ENCODE data around the gene DPH2.
A peak's percentile ranks its signal among the peaks of the same experiment; 100 is the strongest.

The DPH2 gene

DNA sequence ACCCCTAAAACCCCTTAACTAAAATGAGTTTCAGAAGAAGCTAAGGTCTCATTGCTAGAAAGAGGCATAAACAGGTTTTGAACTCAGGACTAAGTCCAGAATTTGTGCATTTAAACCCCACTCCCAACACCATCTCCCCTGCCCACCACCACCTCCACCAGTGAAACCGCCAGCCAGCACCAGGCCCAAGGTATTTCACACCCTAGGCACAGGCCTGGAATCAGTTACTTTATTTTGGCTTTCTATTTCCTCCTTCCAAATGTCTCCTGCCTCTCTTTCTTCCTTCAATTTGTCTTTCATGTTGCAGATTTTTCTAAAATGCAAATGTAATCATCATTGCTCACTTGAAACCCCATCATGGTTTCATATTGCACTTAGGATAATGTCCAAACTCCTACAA is 24.9 kb upstream of the DPH2 start:
- DNase-seq (ENCODE audit: low read depth in 2 of 2): no peak

DNA sequence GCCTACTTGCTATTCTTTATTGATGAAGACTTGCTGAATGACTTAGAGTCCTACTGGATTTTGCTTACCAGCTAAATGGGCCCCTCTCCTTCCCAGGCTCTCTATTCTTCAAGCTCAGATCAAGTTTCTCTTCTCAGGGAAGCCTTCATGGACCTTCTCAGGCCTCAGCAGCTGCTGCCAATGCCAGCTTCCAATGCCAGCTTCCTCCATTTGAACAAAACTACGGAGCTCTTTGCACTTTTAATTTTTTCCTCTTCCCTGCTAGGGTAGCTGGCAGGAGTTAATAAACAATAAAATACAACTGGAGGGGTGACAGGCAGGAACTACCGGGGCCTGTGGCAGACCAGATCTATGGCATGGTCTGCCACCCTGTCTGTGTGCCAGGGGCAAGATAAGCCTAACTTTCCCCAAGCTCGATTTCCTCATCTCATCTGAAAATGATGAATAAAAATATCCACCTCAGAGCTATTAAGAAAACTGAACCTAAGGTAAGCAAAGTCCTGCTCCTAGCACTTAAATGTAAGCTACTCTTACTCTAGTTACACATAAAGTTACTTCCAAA is 24.1 kb upstream of the DPH2 start:
- DNase-seq (ENCODE audit: low read depth in 2 of 2): no peak

DNA sequence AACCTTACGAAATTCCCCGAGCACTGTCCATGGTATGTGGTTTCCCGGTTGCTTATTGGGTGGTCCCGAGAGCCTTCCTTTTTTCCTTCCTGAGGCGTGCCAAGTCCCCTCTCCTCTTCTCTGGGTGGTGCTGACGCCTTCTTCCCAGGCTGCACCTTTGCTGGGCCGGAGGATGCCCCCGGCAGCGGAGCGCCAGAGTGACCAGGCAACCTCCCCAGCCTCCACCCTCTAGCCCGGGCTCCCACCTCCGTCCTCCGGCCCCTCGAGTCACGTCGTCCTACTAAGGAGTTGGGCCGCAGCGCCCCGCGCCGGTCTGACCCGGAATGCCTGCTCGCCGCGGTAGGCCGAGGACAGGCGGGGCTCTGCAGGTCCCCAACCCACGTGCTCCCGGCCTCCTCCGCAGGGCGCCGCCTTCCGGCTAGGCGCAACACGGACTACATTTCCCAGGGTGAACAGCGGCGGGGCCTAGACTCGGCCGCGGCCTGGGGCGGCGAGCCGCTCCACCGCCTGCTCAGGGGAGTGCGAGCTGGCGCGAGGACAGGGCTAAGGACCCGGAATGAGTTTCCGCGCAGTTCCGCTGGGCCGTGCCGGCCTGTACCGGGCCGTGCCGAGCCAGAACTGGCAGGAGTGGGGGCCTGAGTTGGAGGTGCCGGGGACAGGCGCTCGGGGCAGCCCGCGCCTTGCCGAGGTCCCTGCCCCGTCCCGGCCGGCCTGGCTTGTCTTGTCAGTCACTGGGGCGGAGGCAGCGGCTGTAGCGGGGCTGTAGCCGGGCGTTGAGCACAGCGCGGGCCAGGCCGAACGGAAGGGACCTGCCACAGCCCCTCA is 23.4 kb upstream of the DPH2 start, which contains the start of gene IPO13:
Gene IPO13 (plus strand): TSS at position 715 of the 825 bp plus-strand sequence. CDS start 651 bp downstream, outside the sequence.
- peak; percentile 88 to 91 for DNase-seq (ENCODE audit: low read depth in 2 of 2)

DNA sequence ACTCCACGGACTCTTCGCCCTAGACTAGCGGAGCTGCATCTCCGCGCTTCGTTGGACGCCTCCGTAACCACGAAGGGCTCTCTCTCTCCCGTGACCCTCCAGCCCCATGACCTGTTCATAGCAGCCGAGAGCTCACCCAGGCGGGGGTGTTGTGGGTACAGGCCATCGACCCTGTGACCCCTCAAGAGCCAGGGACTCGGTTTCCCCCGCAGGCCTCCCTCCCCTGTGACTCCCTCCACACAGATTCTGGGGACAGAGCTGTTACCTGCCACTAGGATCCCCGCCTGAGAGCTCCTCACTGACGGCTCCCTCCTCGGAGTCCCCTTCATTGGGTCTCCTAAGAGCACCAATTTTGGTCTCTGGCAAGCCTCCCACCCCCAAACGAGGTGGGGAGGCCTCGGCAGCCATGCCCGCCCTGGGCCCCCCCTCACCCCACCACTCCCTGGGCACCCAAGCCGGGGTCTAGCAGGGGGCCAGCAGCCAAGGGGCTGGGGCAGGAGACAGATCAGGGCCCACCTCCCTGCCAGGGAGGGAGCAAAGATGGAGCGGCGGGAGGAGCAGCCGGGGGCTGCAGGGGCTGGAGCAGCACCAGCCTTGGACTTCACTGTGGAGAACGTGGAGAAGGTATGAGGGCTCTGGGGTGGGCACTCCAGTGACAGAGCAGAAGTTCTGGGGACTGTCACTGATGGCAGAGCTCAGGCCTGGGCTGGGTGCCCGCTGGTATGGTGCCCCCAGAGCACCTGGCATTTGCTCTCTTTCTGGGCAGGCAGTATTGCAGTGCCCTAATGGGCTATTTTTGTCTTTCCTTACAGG is 22.5 kb upstream of the DPH2 start:
- DNase-seq (ENCODE audit: low read depth in 2 of 2): no peak

DNA sequence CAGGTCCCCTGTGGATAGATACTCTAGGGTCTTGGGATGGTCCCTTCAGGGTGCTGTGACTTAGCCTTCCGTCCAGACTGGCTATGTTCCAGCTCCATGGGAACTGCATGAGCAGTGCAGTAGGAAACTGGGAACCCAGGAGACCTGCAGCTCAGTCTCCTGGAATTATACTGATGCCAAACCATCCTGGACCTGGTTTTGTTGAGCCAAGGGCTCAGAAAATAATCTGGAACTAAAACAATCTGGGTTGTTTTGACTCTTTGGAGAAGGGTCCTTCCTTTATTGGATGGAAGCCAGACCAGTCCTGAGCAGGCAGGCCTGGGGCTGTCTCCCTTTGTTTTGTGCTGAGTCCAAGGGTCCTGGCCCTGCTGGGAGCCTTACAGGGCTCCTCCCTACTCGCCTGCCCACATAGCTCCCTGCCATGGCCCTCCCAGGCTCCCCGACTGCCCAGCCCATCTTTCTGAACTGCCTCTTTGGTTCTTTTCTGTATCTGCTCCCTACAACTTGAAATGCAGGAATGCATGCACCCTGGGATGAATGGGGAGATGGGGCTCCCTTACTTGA is 21.9 kb upstream of the DPH2 start:
- DNase-seq (ENCODE audit: low read depth in 2 of 2): no peak

DNA sequence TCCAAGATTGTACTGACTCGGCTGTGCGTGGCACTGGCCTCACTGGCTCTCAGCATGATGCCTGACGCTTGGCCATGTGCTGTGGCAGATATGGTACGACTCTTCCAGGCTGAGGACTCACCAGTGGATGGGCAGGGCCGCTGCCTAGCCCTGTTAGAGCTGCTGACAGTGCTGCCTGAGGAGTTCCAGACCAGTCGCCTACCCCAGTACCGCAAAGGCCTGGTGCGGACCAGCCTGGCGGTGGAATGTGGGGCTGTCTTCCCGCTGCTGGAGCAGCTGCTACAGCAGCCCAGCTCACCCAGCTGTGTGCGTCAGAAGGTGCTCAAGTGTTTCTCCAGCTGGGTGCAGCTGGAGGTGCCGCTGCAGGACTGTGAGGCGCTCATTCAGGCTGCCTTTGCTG is 20.1 kb upstream of the DPH2 start:
- no peak for DNase-seq (ENCODE audit: low read depth in 2 of 2)

DNA sequence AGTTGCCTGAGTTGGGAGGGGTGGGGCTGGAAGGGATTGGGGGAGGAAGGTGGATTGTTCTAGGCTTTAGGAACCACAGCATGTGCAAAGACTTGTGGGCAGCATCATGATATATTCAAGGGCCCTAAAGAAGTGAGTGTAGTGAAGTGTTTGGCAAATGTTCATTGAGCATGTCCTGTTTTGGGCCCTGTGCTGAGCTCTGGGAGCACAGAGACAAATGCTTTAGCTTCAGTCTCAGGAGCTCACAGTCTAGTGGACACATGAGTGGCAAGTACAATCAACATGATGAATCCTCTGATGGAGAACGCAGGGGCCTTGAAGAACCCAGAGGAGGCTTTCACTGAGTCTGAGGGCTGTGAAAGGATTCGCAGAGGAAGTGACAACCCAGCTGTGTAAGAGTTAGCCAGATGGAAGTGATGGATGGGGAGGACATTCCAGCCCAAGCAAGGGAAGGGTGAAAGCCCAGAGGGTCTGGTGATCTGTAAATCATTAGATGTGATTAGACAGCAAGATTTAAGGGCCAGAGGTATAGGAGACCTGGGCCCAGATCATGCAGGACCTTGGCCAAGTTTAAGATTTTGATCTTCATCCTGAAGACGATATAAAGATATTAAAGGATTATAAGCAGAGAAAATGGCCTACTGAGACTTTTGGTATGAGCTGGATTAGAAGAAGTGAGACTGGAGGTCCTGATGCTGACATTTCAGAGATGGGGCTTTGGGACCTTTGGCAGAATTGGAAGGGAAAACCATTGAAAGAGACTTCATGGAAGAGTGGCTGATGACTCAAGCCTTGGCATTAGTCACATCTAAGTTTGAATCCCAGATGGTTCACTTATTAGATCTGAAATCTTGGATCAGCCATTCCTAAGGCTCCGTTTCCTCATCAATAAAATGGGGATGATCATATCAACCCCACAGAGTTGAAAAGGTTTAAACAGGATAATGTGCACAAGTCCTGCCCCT is 18.5 kb upstream of the DPH2 start:
- DNase-seq (ENCODE audit: low read depth in 2 of 2): no peak

DNA sequence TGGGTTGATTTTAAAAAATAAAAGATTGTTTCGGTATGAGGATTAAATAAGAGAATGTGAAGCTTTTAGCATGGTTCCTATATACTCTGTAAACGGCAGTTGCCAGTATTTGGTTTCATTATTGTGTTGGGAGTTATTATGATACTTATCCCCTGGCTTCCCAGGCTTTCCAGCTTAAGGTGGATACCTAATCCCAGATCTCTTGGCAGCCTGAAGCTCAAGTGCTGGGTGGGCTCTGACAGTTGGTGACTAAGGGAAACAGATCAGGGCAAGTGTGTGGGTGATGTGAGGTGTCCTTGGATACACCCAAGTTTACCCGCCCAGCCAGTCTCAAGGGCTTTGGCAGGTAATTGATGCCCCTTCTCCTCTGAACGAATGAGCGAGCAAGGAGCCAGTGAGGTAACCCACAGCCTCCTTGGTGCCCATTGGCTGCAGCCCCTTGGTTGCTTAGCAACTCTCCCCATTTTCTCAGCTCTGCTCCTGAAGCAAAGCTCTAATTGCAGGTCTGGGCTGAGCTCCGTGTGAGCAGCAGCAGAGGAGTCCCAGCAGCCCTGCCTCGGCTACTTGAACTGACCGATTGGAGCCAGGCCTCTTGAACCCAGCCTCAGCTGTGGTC is 17.0 kb upstream of the DPH2 start:
- DNase-seq (ENCODE audit: low read depth in 2 of 2): no peak

DNA sequence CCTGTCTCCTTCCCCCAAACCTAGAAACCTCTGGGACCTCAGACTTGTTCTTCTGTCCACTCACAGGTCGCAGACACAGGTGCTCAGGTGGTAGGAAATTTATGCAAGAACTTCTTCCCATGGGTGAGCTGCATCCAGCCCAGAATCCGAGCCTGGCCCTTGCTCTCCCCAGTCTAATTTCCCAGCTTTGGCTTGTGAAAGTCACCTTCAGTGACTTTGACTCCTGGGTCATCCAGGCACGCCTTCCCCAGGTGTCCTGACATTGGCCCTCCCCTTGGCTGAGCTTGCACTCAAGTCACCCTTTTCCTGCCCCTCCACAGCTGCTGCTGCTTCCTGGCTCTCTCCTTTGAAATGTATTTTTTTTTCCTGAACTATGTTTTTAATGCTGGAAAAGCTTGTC is 16.4 kb upstream of the DPH2 start:
- no peak for DNase-seq (ENCODE audit: low read depth in 2 of 2)

DNA sequence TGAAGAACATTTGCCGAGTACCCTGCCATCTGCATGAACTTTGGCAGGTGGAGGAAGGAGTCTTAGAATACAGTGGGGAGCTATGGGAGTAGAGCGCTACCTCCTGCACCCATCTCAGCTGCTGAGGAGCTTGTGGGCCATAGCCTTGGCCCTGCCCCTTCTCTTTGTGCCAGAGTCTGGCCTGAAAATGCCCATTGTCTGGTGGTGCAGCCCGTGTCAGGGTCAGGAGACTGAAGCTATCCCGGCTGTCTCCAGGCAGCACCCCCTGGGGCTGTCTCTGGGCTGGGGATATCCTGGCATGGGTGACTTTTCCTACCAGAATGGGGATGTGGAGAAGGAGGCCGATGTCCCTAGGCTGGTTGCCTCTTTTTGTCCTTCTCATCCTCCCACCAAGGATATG is 15.8 kb upstream of the DPH2 start:
- no peak for DNase-seq (ENCODE audit: low read depth in 2 of 2)

DNA sequence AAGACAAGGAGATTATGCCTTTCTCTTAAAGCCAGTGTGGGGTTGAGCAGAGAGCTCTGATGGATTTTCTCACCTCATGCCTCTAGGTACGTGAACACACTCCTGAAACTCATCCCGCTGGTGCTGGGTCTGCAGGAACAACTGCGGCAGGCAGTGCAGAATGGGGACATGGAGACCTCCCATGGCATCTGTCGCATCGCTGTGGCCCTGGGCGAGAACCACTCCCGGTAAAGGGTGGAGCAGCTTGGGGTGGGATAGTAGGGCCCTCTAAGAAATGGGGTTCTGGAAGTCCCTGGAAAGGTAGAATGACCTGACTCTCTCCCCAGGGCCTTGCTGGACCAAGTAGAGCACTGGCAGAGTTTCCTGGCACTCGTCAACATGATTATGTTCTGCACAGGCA is 13.6 kb upstream of the DPH2 start:
- DNase-seq (ENCODE audit: low read depth in 2 of 2): no peak

DNA sequence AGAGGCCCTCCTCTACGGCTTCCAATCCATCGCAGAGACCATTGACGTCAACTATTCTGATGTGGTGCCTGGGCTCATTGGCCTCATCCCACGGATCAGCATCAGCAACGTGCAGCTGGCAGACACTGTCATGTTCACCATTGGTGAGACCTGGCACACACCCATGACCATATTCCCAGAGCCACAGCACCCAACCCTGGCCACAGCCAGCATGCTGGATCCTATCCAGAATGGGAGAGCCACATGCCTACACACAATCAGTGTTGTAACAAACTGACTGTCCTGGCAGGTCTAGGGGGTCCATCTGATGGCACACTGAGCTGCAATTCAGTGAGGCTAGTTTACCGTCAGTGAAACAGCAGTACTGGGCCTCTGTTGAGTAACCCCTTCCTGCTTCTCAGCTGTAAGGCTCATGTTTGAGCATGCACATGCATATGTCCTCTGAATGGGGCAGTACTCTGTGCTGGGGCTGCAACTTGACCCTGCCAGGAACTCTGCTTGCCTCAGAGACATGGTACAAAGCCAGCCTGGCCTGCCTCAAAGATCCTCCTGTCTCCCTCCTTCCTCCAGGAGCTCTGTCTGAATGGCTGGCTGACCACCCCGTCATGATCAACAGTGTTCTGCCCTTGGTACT is 12.3 kb upstream of the DPH2 start:
- no peak for DNase-seq (ENCODE audit: low read depth in 2 of 2)

DNA sequence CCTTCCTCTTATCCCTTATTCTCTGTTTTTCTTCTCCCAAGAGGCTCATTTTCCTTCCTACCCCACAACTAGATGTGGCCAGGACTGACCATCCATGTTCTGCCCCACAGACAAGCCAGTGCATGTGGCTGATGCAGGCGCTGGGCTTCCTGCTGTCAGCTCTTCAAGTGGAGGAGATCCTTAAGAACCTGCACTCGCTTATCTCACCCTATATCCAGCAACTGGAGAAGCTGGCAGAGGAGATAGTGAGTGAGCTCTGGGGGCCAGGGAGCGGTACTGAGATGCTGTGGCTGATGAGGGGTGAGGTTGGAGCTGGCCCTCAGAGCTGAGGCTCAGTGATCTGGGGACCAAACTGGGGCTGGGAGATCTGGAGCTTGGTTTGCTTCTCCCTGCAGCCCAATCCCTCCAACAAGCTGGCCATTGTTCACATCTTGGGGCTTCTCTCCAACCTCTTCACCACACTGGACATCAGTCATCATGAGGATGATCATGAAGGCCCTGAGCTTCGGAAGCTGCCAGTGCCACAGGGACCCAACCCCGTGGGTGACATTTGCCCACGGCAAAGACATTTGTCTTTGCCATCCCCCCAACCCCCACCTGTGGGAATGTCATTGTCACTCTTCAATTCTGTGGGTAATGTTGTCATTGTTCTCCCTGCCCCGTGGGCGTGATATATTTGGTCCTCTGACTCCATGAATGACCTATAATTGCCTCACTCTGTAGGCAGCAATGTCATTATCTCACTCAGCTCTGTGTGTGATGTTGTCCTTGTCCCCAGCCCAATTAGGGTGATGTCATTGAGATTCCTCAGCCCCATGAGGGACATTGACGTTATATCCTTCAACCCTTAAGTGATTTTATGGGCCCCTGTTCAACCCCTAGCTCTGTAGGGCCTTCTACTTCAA is 11.2 kb upstream of the DPH2 start:
- no peak for DNase-seq (ENCODE audit: low read depth in 2 of 2)

DNA sequence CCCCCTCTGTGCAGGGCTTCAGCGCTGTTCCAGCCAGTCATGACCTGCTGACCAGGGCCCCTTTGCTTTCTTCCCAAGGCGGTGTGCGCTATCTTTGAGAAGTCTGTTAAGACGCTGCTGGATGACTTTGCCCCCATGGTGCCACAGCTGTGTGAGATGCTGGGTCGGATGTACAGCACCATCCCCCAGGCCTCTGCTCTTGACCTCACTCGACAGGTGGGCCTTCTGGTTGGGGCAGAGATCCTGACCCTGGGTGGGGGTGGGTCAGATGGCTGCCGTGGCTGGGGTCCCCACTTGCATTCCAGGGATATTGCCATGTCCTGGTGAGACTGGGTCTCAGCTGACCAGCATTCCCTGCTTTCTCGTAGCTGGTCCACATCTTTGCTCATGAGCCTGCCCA is 9.0 kb upstream of the DPH2 start:
- DNase-seq (ENCODE audit: low read depth in 2 of 2): no peak

DNA sequence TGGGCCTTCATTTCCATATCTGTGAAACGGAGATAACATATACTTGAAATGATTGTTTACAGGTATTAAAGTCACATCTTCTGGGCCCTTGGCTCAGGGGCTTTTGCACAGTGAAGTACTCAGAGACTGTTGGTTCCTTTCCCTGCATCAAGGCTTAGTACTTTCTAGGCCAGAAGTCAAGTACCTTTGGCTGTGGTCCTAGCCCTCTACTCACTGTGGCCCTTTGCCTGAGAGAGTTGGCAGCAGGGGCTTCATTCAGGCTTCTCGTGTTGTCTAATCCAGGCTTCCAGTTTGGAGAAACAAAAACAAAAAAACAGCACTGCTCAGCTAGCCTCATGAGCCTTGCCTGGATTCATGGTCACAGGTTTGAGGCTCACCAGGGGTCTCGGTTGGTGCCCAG is 8.1 kb upstream of the DPH2 start:
- DNase-seq (ENCODE audit: low read depth in 2 of 2): no peak

DNA sequence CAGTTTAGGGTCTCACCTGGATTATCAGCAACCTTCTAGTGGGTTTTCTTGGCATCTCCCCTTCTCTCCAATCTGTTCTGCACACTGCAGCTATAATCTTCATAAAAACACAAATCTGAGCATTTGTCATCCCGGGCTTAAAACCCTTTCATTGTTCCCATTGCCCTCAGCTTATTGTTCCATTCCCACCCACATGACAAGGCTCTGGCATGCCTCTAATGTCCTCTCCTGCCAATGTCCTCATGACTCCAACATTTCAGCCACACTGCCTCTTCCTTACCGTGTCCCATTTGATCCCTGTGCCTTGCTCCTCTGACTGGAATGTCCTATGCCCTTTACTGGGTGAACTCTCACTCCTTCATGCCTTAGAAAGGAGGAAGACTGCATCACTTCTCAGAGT is 7.5 kb upstream of the DPH2 start:
- DNase-seq (ENCODE audit: low read depth in 2 of 2): no peak

DNA sequence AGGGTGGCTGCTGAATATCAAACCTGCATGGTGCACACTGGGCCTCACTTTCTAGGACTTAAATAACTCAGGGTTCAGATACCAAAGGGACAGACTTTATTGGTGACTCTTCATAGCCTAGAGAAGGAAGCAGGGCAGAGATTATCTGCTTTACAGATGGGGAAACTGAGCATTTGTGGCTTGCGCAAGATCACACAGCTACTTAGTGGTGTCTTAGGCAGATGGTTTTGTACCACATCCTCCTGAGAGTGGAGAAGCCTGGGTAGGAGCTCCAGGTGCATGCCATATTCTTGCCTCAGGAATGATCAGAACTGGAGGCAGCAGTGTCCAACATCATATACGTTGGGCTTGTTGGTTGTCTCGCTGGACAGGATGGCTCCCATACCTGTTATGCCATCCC is 6.8 kb upstream of the DPH2 start:
- DNase-seq (ENCODE audit: low read depth in 2 of 2): no peak

DNA sequence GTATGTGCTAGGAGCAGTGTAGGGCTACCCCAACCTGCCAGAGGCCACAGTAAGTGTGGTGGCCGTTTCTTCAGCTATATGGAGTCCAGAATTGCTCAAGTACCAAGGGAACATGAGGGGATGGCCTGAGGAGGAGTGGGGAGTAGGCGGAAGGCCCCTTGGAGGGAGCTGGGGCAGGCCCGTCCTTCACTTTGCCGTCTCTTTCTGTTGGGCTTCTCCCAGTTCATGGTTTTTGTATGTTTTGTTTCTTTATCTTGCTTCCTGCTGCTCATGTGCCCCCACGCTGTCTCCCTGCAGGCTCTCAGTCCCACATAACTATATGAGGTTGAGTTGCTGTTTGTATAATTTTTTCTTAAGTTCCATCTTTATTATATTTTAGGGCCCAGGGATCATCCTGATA is 5.9 kb upstream of the DPH2 start:
- no peak for DNase-seq (ENCODE audit: low read depth in 2 of 2)

DNA sequence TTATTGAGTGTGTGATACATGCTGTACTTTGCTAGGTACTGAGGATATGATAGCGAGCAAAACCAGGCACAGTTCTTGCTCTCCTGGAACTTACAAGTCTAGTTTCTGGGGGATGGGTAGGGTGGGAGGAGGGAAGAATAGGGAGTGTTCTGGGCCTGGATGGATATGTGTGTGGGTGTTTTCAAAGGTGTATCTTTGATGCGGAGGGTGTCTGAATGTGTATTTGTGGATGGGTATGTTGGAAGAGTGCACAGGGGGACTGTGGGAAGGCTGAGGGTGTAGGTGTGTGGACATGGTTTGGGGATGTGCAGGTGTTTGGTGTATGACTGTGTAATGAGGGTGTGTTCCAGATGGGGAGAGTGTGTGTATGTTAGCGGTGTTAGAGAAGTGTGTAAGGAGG is 4.5 kb upstream of the DPH2 start:
- no peak for DNase-seq (ENCODE audit: low read depth in 2 of 2)
